Measurements from ENCODE around the gene CASP5.

The CASP5 gene

DNA sequence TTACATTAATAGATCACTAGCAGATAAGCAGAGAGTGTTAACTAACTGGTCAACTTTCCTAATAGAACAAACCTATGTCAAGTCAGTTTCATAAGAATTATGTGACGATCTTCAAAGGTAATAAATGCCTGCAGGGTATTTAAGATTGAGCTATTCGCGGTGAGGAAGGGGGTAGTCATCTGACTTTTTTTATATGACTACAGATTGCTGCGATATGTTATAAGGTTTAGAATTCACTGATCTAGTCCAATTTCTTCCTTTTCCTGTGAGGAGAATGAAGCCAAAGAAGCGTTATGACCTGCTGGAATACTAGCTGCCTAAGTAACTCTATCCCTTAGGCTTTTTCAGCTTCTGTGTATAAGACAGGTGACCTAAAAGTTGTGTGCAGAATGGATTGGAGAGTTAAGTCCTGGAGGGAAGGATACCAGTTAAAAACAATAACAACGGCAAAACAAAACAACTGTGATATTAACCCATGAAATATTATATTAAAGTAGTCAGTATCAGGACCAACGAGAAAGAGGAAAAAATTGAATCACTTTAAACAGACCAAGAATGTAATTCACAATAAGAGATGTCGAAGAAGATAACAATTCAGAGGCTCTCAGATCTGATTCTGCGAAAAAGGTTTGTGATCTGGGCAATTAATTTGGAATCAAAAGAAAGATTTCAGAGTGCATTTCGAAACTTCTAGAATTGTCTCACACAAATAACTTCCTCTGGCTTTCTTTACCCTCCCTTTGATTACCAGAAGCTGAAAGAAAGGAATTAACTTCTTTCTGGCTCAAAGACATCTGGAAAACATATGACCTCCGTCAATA, 55.2 kb downstream of the CASP5 start:
- DNase-seq, result no peak

DNA sequence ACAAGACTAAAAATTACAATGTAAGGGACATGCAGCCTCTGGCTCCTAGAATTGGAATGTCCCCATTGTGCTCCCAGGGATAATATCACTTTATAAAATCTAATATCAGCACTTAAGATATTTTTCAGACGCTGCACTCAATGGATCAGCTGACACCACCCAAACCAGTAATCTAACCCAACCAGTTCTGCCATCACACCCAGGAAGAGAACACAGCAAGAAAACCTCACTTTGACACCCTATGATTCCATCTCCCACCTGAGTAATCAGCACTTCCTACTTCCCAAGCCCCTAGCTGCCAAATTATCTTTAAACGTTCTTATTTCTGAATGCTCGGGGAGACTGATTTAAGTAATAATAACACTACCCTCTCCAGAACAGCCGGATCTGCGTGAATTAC, 57.2 kb downstream of the CASP5 start:
- no peak for DNase-seq

DNA sequence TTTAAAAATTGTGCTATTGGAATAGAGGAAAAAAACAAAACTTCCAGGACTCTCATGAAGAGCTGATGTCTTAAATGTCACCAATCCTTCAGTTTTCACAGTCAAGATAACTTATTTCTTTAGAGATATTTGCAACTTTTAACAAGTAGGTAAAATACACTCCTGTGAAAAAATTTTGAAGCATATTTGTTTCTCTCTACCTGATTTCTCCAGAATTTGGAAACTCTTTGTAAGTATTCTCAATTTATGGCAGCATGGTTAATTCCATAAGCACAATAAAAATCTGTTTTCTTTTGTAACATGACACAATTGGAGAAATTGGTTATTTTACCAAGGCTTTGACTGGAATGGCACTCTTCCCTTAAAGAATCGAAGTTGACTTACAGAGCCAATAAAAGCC, 58.7 kb downstream of the CASP5 start:
- no peak for DNase-seq

DNA sequence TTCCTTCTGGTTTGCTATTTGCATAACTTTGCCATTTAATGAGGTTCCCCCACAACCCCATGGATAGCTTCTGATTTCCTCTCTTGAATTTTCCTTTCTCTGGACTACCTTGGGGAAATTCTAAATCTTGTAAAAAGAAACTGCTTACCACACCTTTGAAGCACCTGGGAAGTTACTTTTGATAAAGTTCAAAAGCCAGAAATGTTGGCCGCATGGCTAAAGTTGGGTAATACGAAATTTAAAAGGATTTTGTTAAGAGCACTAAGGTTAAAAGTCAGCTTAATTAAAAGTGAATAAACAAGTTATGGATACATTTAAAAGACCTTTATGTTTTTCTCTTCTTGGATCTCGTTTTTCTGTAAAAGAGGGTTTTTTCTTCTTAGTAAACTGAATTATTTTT, 60.1 kb downstream of the CASP5 start:
- DNase-seq, result no peak

- DNase-seq, result no peak
Observed at GRCh38 chr11:104957280-104957679, 65.7 kb downstream of the CASP5 start.

DNA sequence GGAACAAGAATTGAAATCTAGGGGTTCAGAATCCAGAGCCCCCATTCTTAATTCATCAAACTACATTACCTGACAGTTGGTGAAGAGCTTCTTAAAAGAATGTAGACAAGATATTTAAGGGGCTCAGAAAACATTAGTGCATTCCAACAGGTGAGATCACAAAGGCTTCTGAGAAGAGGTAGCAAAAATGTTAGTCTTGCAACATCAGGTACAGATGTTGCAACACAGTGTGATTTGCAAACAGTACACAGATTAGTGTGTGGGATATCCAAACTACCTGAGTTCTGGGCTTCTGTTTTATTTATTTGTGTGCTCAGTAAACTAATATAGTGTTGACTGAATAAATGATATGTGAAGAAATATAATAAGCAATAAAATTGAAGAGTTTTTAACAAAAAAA, 66.4 kb downstream of the CASP5 start:
- no peak for DNase-seq

DNA sequence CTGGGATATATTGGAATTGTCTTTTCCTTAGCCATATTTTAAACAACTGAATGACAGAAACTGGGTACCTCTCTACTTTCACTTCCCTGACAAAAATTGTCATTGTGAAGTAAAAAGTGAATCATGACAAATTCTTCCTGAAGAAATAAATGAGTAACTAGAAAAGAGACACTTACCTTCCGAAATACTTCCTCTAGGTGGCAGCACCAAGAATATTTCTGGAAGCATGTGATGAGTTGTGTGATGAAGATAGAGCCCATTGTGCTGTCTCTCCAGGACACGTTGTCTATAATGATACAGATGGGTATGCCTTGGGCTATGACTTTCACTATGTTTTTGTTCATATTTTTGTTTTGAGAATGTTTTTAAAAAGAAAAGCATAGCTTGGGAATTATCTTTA, 76.1 kb downstream of the CASP5 start:
- DNase-seq, result peak; percentile 63
